GM18858 (cell line): ENCODE results near the gene CRYAB.
"Not testable (repeated sequence)": the region's sequence is repeated elsewhere in the genome, so short reads cannot be mapped to it uniquely, and the experiment has no call there.

Source experiments
- ATAC-seq: cut with Tn5 transposase; IDR thresholded peaks from one replicate; pipeline ENCODE4 v1.9.1; 2021; ENCODE audit not compliant: unreplicated experiment

The CRYAB gene

GRCh38 chr11:111934306-111934705 lies 22.7 kb upstream of the CRYAB start:
- ATAC-seq, result no peak

DNA sequence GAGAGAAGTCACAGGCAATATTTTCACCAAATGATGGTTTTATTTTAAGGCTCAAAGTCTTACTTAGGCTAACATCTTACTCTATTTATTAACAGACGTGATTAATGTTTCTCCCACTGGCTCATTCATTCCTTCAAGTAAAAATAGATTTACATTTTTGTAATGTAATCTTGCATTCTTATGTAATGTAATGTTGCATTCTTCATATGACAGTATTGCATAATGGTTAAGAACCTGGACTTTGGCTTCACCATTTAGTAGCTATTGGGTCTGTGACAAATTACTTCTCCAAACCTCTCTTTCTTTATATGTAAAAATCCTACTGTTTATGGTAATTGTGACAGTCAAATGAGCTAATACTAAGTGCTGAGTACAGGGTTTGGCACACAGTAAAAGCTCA lies 22.3 kb upstream of the CRYAB start:
- no peak for ATAC-seq

GRCh38 chr11:111933176-111933575 lies 21.6 kb upstream of the CRYAB start:
- not testable (repeated sequence) for ATAC-seq

- ATAC-seq, result no peak
Observed at GRCh38 chr11:111932611-111932950, 21.0 kb upstream of the CRYAB start.

DNA sequence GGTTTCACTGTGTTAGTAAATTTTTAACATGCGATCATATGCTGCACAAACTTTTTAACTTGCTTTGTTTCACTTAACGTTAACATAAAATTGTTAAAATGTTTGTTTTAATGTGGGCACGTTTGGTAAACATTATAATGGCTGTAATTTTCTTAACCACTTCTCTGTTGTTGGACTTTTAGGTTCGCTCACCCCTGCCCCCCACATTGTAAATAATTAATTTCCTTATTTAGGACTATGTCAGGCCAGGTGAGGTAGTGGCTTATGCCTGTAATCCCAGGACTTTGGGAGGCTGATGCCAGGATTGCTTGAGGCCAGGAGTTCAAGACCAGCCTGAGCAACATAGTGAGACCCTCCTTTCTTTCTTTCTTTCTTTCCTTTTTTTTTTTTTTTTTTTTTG lies 18.9 kb upstream of the CRYAB start:
- ATAC-seq, result no peak

GRCh38 chr11:111926505-111927391 lies 15.2 kb upstream of the CRYAB start:
- ATAC-seq, result peak; percentile 89

DNA sequence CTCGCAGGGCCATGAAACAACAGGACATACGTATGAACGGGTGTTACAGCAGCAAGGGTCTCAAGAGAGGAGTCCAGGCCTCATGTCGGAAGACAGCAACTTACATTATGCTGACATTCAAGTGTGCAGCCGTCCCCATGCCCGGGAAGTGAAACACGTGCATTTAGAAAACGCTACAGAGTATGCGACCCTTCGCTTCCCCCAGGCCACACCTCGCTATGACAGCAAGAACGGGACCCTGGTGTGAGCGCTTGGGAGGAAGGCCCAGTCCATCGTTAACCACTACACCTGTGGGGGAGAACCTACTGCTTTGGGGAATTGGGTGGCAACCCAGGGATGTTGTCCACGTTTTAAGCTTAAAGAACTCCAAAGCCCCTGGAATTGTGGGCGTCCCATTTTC lies 14.4 kb upstream of the CRYAB start:
- ATAC-seq, result no peak

DNA sequence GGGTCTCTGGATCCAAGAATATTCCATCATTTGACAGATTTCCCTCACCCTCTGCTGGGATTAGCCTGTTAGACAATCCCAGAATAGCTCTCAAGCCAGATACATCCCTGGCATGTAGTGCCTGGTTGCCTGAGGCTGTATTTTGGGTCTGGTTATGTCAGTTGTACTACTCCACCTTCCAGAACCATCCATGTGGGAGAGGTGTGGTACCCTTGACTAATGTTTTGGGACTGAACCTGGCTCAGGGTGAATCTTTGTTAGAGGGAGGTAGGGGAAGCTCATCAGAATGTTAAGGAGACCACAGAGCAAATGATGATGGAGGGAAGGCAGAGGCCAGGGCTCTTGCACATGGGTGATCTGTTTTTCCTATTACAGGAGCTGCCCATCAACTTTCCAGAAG lies 12.4 kb upstream of the CRYAB start:
- ATAC-seq, result no peak

DNA sequence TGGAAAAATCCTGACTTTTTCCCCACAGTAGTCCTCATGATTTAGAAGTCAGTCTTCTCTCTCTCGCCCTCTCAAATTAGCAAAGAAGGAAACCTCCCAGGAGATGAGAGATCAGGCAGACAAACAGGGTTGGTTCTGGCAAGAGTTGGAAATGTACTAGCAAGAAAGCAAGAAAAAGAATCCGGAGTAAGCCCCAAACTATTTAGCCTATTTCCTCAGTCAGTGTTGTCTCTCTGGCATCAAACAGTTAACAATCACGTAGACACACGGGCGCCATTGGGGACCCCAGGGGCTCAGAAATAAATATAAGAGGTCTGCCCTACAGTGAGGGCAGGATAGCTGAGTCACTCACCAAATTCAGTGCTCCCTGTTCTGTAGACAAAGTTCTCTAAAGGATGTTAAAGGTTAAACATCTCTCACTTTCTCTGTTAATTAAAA lies 11.8 kb upstream of the CRYAB start:
- no peak for ATAC-seq

DNA sequence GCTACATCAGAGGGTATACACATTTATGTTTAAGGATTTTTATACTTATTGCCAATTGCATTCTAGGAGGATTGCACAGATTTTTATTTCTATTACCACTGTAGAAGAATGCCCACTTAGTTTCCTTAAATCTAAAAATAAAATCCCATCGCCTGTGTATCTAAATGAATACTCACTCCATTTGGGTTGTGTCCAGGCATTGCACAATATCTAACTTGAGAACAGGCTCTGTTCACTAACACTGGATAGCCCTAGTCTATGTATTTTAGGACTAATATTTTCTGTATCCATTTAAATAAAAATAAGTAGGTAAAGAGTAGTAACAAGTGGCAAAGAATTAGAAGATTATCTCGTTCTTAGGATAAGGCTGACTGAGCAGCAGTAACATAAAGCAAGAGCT lies 11.2 kb upstream of the CRYAB start:
- ATAC-seq, result no peak

DNA sequence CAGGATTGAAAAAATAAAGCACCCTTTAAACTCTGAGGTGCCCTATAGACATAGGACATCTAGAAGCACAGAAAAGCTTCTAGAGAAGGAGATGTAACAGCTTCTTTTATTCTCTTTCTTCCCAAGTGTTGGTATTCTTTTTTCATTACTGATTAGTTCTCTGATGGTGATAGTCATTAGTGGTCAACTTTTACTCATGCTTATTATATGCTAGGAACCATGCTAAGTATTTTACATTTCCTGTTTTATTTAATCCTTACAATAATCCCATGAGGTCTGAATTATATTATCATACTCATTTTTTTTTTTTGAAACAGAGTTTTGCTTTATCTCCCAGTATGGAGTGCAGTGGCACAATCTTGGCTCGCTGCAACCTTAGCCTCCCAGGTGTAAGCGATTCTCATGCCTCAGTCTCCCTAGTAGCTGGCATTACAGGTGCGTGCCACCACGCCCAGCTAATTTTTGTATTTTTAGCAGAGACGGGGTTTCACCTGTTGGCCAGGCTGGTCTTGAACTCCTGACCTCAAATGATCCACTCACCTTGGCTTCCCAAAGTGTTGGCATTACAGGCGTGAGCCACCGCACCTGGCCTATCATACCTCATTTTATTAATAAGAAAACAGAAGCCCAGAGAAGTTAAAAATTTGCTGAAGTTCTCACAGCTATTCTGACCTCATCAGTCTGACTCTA lies 10.1 kb upstream of the CRYAB start:
- ATAC-seq, result no peak

GRCh38 chr11:111920908-111921307 lies 9.3 kb upstream of the CRYAB start:
- ATAC-seq, result no peak

DNA sequence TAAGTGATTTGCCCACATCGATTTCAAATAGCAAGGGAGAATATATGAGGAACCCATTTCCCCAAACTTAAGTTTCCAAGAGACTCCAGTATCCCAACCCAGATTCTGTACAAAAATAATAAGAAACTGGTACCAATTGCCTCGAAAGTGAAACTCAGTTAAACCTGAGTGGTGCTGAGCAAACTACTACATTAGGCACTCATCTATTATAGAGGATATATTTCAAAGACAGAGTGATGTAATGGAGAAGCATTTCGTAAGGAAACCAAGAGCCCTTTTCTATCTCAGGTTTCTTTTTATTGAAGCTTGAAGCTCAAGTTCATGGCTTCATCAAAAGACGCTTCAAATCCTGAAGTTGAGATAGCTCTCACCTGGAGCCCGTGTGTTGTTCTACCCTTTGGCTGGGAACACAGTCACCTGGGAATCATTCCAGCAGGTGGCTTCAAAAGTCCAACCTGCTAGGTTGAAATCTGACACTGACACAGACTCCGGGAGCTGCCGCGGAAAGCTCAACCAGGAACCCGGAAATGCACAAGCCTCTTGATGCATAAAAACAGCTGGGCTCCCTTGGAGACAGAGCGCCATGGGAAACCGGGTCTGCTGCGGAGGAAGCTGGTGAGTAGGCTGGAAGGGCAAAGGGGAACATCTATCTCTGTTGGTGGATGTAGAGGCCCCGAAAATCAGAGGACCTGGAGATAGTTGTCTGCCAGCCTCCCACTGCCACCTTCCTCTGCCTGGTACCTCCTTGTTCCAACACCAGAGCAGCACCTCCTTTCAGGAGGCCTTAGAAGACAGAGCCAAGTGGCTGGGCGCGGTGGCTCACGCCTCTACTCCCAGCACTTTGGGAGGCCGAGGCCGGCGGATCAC lies 7.1 kb upstream of the CRYAB start, which contains the start of gene C11orf52:
Gene C11orf52, plus strand, starts transcription at position 524 of the 867 bp plus-strand sequence. Its CDS starts 60 bp downstream, at position 584.
- ATAC-seq, result no peak

DNA sequence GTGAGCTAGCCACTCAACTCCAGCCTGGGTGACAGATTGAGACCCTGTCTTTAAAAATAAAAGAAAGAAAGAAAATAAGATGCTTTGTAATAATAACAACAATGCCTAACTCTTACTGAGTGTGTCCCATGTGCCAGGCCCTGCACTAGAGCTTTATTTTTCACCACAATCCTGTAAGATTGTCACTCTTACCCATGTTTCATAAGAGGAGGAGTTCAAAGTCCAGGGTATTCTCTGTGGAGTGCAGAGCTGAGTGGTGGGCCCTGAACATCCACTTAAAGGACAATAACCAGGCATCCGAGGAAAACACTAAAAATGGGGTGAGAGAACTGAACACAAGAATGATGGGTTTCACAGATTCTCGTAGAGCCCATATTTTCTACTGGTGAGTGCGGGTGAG lies 6.2 kb upstream of the CRYAB start:
- ATAC-seq, result no peak

DNA sequence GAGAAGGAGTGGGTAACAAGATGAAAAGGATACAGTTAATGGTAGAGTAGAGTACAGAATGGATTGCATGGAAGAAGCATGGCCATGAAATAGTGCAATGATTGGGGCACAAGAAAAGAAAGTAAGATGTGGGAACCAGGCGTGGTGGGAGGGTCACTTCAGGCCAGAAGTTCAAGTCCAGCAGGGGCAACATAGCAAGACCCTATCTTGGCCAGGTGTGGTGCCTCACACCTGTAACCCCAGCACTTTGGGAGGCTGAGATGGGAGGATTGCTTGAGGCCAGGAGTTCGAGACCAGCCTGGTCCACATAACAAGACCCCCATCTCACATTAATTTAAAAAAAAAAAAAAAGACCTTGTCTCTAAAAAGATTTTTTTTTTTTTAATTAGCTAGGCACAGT lies 5.7 kb upstream of the CRYAB start:
- no peak for ATAC-seq

- no peak for ATAC-seq
Observed at GRCh38 chr11:111916768-111917167, 5.2 kb upstream of the CRYAB start.

DNA sequence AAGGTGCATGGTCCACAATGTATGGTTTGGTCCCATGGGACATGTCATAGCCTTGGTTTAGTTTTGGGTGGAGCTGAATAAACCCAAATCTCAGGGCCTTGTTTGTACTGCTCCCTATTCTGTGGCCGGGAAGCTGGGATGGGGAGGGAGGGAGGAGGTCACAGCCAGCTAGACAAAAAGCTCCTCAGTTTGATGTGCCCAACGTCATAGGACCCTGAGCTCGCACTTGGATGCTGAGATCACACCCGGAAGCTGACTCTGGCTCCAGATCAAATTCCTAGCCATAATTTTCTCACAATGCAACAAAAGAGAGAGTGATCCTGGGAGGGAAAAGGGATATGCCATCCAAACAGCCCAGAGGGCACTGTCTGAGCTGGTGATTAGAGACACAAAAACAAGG lies 2.4 kb upstream of the CRYAB start:
- no peak for ATAC-seq

DNA sequence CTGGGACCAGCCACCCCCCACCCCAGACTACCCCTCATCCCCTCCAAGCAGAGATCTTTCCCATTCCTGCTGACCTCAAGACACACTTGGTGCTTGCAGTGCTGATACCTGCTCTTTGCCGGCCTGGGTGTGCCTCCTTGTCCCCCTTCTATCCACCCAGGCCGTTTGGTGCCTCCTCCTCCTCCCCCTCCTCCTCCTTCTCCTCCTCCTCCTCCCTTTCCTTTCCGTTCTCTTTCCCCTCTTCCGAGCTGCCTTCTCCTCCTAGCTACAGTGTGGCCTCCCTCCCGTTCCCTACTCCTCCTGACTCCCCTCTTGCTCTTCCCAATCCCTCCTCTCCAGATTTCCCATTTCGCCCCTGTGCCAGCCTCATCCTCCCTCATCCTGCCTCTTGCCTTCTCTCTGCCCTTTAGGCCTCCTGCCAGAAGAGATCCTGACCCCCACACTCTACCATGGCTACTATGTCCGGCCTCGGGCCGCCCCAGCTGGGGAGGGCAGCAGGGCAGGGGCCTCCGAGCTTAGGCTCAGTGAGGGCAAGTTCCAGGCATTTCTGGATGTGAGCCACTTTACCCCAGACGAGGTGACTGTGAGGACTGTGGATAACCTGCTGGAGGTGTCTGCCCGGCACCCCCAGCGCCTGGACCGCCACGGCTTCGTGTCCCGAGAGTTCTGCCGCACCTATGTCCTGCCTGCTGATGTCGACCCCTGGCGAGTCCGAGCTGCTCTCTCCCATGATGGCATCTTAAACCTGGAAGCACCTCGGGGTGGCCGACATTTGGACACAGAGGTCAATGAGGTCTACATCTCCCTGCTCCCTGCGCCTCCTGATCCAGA lies 1.7 kb upstream of the CRYAB start:
- ATAC-seq, result no peak

DNA sequence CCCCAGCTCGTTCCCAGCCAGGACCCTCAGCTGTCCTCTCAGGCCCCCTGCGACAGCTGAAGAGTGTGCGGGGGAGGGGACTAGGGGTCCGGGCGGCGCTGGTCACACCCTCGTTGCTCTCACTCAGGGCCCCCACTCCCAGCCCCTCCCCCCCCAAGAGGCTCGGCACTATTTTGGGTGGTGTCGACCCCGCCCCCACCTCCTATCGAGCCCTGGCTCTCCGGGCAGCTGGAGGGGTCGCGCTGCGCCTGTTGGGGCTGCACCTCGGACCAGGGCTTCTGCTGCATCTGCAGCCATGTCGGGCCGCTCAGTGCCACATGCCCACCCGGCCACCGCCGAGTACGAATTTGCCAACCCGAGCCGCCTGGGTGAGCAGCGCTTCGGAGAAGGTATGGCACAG lies 965 bp upstream of the CRYAB start, which contains the start of gene HSPB2:
Gene HSPB2, plus strand, starts transcription at position 200 of the 400 bp plus-strand sequence. Its CDS starts 96 bp downstream, at position 296.
- ATAC-seq, result no peak
